H9 (cell line): ENCODE measurements around the gene CLCA4. TPM values are rescaled to one million over a fixed set of nuclear protein-coding genes. Genes with fewer than 3 reads are reported as not detected.

ENCODE experiments used
- DNase-seq: peaks from one replicate; pipeline ENCODE4 v3.0.0-alpha.2; 2017
- H2AFZ ChIP-seq: one replicate; pipeline ENCODE4 v1.6.1; 2013; ENCODE audit warnings: mild to moderate bottlenecking, low read length, control low read depth, moderate library complexity
- H2AK5ac ChIP-seq: 2 replicates; pipeline ENCODE4 v1.6.1; 2013; ENCODE audit warnings: low read length, control low read depth, mixed read lengths; ENCODE audit not compliant: insufficient read length
- H2BK120ac ChIP-seq: one replicate; pipeline ENCODE4 v1.6.1; 2013; ENCODE audit warnings: low read depth, mild to moderate bottlenecking, low read length, control low read depth, inconsistent platforms; ENCODE audit not compliant: poor library complexity, severe bottlenecking
- H2BK12ac ChIP-seq: 2 replicates; pipeline ENCODE4 v1.6.1; 2013; ENCODE audit warnings: low read length, control low read depth, mixed read lengths, low read depth; ENCODE audit not compliant: insufficient read length
- H2BK15ac ChIP-seq: 2 replicates; pipeline ENCODE4 v1.6.1; 2013; ENCODE audit warnings: low read depth, low read length, control low read depth
- H2BK20ac ChIP-seq: one replicate; pipeline ENCODE4 v1.6.1; 2013; ENCODE audit warnings: low read depth, mild to moderate bottlenecking, low read length, control low read depth, inconsistent platforms; ENCODE audit not compliant: poor library complexity, severe bottlenecking
- H2BK5ac ChIP-seq: 2 replicates; pipeline ENCODE4 v1.6.1; 2013; ENCODE audit warnings: low read length, control low read depth, mixed read lengths; ENCODE audit not compliant: insufficient read length
- H3K14ac ChIP-seq: 2 replicates; pipeline ENCODE4 v1.6.1; 2013; ENCODE audit warnings: low read length, control low read depth; ENCODE audit not compliant: insufficient read depth
- H3K18ac ChIP-seq: 2 replicates; pipeline ENCODE4 v1.6.1; 2013; ENCODE audit warnings: low read depth, mild to moderate bottlenecking, mixed read lengths, low read length, control low read depth; ENCODE audit not compliant: insufficient read length
- H3K23ac ChIP-seq: 2 replicates; pipeline ENCODE4 v1.6.1; 2013; ENCODE audit warnings: low read length, control low read depth, mixed read lengths, low read depth; ENCODE audit not compliant: insufficient read length
- H3K23me2 ChIP-seq: 2 replicates; pipeline ENCODE4 v1.6.1; 2013; ENCODE audit warnings: low read depth, mild to moderate bottlenecking, mixed read lengths, low read length, control low read depth; ENCODE audit not compliant: insufficient read length, poor library complexity, severe bottlenecking
- H3K27ac ChIP-seq: 2 replicates; pipeline ENCODE4 v1.5.1; 2013; ENCODE audit warnings: low read length, control low read depth, mixed read lengths, low read depth; ENCODE audit not compliant: insufficient read length
- H3K27me3 ChIP-seq: 2 replicates; pipeline ENCODE4 v1.6.1; 2013; ENCODE audit warnings: low read length, control low read depth, inconsistent platforms; ENCODE audit not compliant: insufficient read depth
- H3K4ac ChIP-seq: 2 replicates; pipeline ENCODE4 v1.6.1; 2013; ENCODE audit warnings: low read depth, mild to moderate bottlenecking, control low read depth, inconsistent platforms, low read length, moderate library complexity
- H3K4me1 ChIP-seq: 2 replicates; pipeline ENCODE4 v1.6.1; 2013; ENCODE audit warnings: low read length, control low read depth, inconsistent platforms; ENCODE audit not compliant: insufficient read depth
- H3K4me2 ChIP-seq: 2 replicates; pipeline ENCODE4 v1.6.1; 2013; ENCODE audit warnings: low read length, control low read depth, mixed read lengths; ENCODE audit not compliant: insufficient read length, insufficient read depth
- H3K56ac ChIP-seq: 2 replicates; pipeline ENCODE4 v1.6.1; 2013; ENCODE audit warnings: low read depth, mild to moderate bottlenecking, mixed read lengths, low read length, control low read depth; ENCODE audit not compliant: insufficient read length
- H3K79me1 ChIP-seq: 2 replicates; pipeline ENCODE4 v1.6.1; 2013; ENCODE audit warnings: low read depth, mild to moderate bottlenecking, moderate library complexity, low read length, control low read depth, inconsistent platforms; ENCODE audit not compliant: insufficient read depth, poor library complexity, severe bottlenecking
- H3K79me2 ChIP-seq: 2 replicates; pipeline ENCODE4 v1.6.1; 2013; ENCODE audit warnings: low read length, control low read depth, inconsistent platforms; ENCODE audit not compliant: insufficient read depth
- H3K9ac ChIP-seq: 2 replicates; pipeline ENCODE4 v1.6.1; 2013; ENCODE audit warnings: low read length, control low read depth, mixed read lengths; ENCODE audit not compliant: insufficient read length; ENCODE audit errors: extremely low read depth
- H3K9me3 ChIP-seq: one replicate; pipeline ENCODE4 v1.6.1; 2013; ENCODE audit warnings: low read depth, low read length, inconsistent platforms; ENCODE audit not compliant: control insufficient read depth
- H3T11ph ChIP-seq: one replicate; pipeline ENCODE4 v1.6.1; 2013; ENCODE audit warnings: mild to moderate bottlenecking, low read length, control low read depth, inconsistent platforms
- H4K20me1 ChIP-seq: one replicate; pipeline ENCODE4 v1.6.1; 2013; ENCODE audit not compliant: control insufficient read depth, insufficient read length, insufficient read depth
- H4K5ac ChIP-seq: 2 replicates; pipeline ENCODE4 v1.6.1; 2013; ENCODE audit warnings: low read depth, mild to moderate bottlenecking, mixed read lengths, low read length, control low read depth; ENCODE audit not compliant: insufficient read length
- H4K8ac ChIP-seq: replicated peaks from 2 replicates; pipeline ENCODE4 v1.6.1; 2013; ENCODE audit warnings: low read length, control low read depth, mixed read lengths, low read depth; ENCODE audit not compliant: insufficient read length
- H4K91ac ChIP-seq: 2 replicates; pipeline ENCODE4 v1.6.1; 2013; ENCODE audit warnings: low read depth, mild to moderate bottlenecking, moderate library complexity, mixed read lengths, low read length, control low read depth; ENCODE audit not compliant: insufficient read length
- H3K27ac Mint-ChIP-seq, 3 experiments: 2 replicates in 2 of 3; 3 replicates in 1 of 3; pipeline ENCODE4 v1.8.0; 2020 to 2021; ENCODE audit warnings: mixed read lengths in 3 of 3, mild to moderate bottlenecking in 1 of 3, moderate library complexity in 1 of 3
- H3K27me3 Mint-ChIP-seq: 2 replicates; pipeline ENCODE4 v1.8.0; 2021; ENCODE audit warnings: low read depth, mild to moderate bottlenecking, moderate library complexity, mixed read lengths
- H3K36me3 Mint-ChIP-seq, 3 experiments: 2 replicates in 2 of 3; 3 replicates in 1 of 3; pipeline ENCODE4 v1.8.0; 2020 to 2021; ENCODE audit warnings: low read depth in 3 of 3, mixed read lengths in 3 of 3; ENCODE audit not compliant: insufficient read depth in 1 of 3
- H3K4me1 Mint-ChIP-seq, 2 experiments: 2 replicates each; pipeline ENCODE4 v1.8.0; 2020; ENCODE audit warnings: mixed read lengths in 2 of 2
- H3K4me3 Mint-ChIP-seq, 2 experiments: 2 replicates in 1 of 2; 3 replicates in 1 of 2; pipeline ENCODE4 v1.8.0; 2020 to 2021; ENCODE audit warnings: mild to moderate bottlenecking in 2 of 2, mixed read lengths in 2 of 2, moderate library complexity in 1 of 2
- H3K9me3 Mint-ChIP-seq, 2 experiments: 2 replicates in 1 of 2; 3 replicates in 1 of 2; pipeline ENCODE4 v1.8.0; 2020; ENCODE audit warnings: mild to moderate bottlenecking in 2 of 2, mixed read lengths in 2 of 2, moderate library complexity in 1 of 2
- WGBS: extraction: QIAGEN DNeasy Blood & Tissue Kit; methylation state at CpG from one replicate; pipeline ENCODE4 v1.1.7; 2013; ENCODE audit warnings: missing lambda C conversion rate, low lambda C conversion rate, mixed read lengths; ENCODE audit not compliant: insufficient read length; ENCODE audit errors: extremely low coverage; 5-methylcytosine and 5-hydroxymethylcytosine counted together
- total RNA-seq: library from RNA; stranded (reverse); gene quantifications from 2 replicates; pipeline ENCODE4 v1.2.1, GENCODE V29; 2021
- TF ChIP-seq, protein P1 (sequence below): fragments of 200-600 bp; sonication (generic); conservative IDR thresholded peaks from 3 replicates; pipeline ENCODE4 v1.8.0; 2021; ENCODE audit warnings: antibody characterized with exemption, mild to moderate bottlenecking

The CLCA4 gene
- total RNA-seq, 1 experiment from 2014 or later: not detected

DNA sequence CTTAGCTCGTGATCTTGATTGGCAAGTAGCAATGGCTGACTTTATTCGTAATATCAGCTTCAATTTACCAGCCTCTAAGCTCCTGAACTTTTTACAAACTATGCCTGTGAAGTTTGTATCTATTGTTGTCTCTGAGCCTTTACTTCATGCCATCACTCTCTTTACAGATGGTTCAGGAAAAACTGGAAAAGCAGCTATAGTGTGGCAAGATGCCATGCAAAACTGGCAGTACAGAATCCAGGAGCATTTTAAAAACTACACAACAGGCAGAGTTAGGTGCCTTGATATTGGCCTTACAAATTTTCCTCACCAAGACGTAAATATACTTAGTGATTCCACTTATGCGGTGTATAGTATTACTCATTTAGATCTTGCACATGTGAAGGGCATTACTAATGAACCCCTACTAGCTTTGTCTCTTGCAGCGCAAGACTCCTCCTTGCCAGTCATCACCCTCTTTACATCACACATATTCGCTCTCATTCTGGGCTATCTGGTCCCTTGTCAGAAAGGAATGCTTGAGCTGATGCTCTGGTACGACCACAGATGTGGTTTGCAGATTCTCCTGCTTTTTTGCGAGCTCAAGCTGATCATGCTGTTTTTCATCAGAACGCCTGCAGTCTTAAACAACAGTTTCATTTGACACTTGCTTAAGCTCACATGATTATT lies 41.8 kb upstream of the CLCA4 start:
- Histone ChIP-seq H3K56ac (no peak overlapping the region), H3K23ac (no peak overlapping the region), H3T11ph (no peak overlapping the region), H4K91ac (no peak overlapping the region), H2BK12ac (no peak overlapping the region), H4K8ac (no peak overlapping the region), H3K4me1 (peaks cover 2% of the 10 kb centered on the region; the same call in 1 of the 2 replicates), H3K14ac (no peak overlapping the region), H2BK5ac (no peak overlapping the region), H2BK120ac (no peak overlapping the region), H2BK15ac (no peak overlapping the region), H3K23me2 (peaks cover 9% of the 10 kb centered on the region), H3K9ac (no peak overlapping the region), H3K4me2 (no peak overlapping the region), H2AFZ (no peak overlapping the region), H3K79me1 (no peaks in the 10 kb centered on the region), H2BK20ac (no peak overlapping the region), H3K27me3 (no peaks in the 10 kb centered on the region), H3K4ac (no peak overlapping the region), H2AK5ac (no peak overlapping the region), H3K9me3 (no peaks in the 10 kb centered on the region), H4K5ac (no peak overlapping the region), H3K18ac (no peak overlapping the region), H3K79me2 (no peaks in the 10 kb centered on the region), H4K20me1 (peaks cover 2% of the 10 kb centered on the region), H3K27ac (no peak overlapping the region)
- Mint-ChIP-seq H3K36me3 (peaks cover 0 to 1% (median 0%) of the 10 kb centered on the region in 3 experiments; a peak in 1 of 7 replicates), H3K9me3 (peaks cover 0 to 2% of the 10 kb centered on the region in 2 experiments; a peak in 2 of 5 replicates), H3K27ac (no peak overlapping the region), H3K4me3 (no peak overlapping the region), H3K4me1 (peaks cover 27 to 42% of the 10 kb centered on the region in 2 experiments), H3K27me3 (no peaks in the 10 kb centered on the region)
- no CpG with 5 or more reads among the region's 9 CpGs for WGBS
- no peak for DNase-seq
- TF ChIP-seq, protein P1, sequence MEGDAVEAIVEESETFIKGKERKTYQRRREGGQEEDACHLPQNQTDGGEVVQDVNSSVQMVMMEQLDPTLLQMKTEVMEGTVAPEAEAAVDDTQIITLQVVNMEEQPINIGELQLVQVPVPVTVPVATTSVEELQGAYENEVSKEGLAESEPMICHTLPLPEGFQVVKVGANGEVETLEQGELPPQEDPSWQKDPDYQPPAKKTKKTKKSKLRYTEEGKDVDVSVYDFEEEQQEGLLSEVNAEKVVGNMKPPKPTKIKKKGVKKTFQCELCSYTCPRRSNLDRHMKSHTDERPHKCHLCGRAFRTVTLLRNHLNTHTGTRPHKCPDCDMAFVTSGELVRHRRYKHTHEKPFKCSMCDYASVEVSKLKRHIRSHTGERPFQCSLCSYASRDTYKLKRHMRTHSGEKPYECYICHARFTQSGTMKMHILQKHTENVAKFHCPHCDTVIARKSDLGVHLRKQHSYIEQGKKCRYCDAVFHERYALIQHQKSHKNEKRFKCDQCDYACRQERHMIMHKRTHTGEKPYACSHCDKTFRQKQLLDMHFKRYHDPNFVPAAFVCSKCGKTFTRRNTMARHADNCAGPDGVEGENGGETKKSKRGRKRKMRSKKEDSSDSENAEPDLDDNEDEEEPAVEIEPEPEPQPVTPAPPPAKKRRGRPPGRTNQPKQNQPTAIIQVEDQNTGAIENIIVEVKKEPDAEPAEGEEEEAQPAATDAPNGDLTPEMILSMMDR: no peak
